ENCODE results near the gene SLC39A11.

SLC39A11 gene

DNA sequence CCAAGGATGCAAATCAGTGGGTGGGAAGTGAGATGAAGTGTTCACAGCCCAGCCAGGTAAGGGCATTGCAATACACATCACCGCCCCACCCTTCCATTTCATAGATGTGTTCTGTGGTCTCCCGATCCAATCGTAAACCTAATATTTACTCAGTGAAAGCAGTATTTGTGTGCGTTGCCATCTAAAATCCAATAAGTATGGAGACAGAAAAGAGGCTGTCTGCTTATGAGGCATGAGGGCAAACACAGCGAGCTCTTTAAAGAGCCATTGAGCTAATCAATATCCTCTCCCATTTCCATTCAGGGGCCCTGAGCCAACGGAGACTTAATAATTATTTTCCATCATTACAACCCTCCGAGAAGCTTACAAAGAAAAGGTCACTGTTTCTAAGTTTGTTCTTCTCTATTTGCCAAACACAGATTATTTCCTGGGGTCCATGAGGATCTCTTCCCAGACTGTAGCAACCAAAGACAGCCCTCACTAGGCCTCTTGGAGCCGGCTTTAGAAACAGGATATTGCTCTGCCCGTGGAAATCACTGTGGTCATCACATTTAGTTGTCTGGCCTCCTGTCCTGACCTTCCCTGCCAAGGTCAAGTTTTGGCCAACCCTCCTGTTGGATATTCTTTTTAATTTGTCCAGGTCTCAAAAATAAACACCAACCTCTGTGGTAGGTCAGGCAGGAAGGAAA is 120.1 kb downstream of the SLC39A11 start:
- DNase-seq: no peak

GRCh38 chr17:72971226-72971880 is 121.1 kb downstream of the SLC39A11 start:
- DNase-seq: no peak

- DNase-seq: no peak
These were observed 121.7 kb downstream of the SLC39A11 start for GRCh38 chr17:72970797-72971196.

GRCh38 chr17:72970246-72970645 is 122.2 kb downstream of the SLC39A11 start:
- DNase-seq: no peak

DNA sequence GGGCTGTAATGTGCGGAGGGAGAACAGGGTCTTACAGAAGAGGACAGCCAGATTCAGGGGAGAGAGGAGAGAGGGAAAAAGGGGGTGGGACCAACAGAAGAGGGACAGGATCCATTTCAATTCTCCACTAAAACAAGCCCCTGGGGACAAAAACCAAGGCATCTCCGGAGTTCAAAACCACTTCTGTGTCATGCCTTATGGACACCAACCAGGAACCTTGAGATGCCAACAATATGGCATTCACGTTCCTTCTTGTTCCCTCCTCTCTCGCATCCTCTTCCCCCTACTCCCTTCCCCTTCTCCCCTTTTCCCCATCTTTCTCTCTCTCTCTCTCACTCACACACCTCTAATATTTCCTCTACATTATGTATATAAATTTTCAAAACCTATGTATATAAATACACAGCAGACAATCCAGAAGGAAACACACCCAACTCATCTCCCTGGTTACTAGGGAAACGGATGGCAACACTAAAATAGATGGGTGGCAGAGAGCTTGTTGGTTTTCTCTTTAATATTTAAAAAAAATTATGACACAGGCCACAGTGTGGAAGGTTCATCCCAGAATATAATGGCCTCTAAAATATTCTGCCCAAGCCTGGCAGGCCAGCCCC is 123.1 kb downstream of the SLC39A11 start:
- DNase-seq: no peak

GRCh38 chr17:72968798-72969197 is 123.7 kb downstream of the SLC39A11 start:
- no peak for DNase-seq

DNA sequence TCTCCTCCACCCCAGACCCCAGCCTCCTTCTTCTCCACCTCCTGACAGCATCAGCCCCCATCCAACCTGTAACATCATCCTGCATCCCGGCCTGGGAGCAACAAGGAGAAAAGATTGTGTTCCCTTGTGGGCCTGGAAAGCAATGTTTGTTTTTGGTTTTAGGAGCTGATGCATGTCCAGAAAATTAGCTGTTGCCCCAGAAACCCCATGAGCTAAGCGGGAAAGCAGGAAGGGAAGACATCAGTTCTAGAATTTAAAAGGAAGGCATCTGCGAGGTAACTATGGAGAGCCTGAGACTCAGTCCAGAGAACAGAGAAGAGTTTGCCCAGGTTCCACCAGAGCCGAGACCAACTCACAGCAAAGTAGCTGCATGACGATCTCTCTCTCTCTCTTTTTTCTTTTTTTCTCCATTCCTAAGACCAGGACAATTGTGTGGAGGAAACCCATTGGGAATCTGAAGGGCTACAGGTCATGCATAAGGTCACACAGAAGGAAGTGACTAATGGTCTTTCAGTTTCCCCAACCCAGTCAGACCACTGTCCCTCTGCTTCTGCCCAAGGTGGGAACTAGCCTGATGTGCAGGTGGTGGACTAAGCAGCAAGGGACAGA is 124.4 kb downstream of the SLC39A11 start:
- DNase-seq: peak; percentile 50

DNA sequence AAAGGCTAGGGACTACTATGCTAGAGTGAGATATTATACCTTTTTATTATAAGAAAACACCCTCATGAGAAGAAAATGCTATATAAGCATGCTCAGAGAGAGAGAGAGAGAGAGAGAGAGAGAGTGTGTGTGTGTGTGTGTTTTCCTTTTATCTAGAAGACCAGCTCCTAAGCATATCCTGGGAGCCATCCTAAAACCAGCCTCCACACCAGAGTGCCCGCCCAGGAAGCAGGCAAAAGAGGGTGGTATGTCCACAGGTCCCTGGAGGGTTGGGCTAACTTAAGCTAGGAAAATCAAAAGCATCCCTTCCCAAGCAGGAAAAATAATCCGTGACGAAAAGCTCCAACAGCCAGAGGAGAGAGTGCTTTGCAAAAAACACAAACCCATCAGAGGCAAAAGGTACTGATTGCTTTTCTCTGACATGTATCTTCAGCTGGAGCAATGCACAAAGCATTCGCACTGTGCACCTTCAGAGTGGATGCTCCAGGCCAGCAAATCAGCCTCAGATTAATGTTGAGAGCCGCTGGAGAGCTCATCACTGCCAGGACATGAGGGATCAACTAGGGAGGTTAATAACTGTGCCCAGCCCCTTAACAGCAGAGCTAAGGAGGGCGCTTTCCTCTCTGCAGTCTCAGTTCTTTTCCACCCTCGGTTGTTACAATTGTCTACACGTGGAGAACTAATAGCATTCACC is 125.1 kb downstream of the SLC39A11 start:
- no peak for DNase-seq

DNA sequence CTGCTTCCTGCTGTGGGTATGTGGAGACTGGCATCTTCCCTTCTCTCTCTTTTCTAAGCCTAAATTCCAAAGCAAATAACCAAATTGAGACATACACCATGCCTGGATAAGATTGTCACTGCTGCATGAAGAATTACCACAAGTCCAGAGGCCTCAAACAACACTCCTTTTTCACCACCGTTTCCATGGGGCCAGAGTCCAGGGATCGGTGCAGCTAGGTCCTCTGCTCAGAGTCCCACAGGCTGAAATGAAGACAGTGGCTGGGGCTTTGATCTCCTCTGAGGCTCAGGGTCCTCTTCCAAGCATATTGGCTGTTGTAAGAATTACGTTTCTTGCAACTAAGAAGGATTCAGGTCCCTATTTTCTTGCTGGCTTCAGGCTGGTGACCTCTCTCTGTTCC is 130.4 kb downstream of the SLC39A11 start:
- no peak for DNase-seq

- DNase-seq: no peak
These were observed 136.9 kb downstream of the SLC39A11 start for GRCh38 chr17:72955391-72956140.

GRCh38 chr17:72954579-72954978 is 137.9 kb downstream of the SLC39A11 start:
- DNase-seq: no peak

DNA sequence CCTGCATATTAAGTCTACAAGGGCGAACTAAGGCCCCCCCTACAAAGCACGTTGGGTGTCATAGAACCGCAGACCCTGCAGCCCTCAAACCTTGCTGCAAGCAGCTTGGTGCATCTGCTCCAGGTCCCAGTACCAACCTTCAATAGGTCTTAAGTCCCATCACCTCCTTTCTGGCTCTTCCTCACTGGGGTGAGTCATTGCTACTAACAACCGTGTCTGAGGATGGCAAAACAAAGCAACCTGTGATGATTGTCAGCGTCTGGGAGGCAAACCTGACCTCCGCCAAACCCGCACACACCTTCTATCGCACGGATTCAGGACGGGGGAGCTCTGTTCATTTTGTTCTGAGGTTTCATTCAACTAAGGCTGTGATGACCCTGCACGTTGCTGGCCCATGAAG is 138.9 kb downstream of the SLC39A11 start:
- DNase-seq: no peak

GRCh38 chr17:72952641-72953315 is 139.7 kb downstream of the SLC39A11 start:
- DNase-seq: no peak

DNA sequence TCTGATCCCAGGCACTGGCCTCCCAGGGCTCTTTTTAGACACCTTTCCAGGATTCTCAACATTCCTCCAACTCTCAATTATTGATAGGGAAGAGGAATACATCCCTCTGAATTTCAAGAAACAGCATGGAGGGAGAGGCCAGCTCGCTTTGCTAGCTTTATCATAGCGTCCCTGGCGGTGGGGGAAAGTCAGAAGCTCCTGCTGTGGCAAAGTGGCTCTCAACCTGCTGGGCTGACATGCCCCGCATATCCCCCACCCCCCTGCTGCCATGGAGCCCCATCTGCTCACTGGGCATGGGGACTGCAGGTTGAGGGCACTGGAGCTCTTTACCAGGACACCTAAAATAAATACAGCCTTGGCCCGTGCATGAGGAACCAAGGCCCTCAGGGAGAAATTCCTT is 140.3 kb downstream of the SLC39A11 start:
- DNase-seq: no peak

GRCh38 chr17:72950242-72950931 is 142.1 kb downstream of the SLC39A11 start:
- DNase-seq: no peak

GRCh38 chr17:72948115-72948514 is 144.4 kb downstream of the SLC39A11 start:
- DNase-seq: no peak

GRCh38 chr17:72947475-72947874 is 145.0 kb downstream of the SLC39A11 start:
- DNase-seq: no peak

DNA sequence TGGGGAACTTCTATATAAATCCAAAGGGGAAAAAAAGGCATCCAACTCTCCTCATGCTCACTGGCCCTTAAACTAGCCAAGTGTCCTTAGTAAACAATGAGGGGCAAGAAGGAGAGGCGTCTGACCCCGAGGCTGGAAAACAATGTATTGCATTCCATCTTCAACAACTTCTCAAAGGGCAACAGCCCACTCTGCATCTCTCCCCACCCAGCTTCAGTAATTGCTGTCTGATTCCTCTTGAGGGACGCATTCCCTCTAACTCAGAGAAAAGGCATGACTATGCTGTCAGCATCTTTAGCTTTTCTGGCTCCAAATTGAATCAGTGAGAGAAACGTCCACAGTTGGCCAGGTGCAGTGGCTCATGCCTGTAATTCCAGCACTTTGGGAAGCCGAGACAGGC is 145.8 kb downstream of the SLC39A11 start:
- no peak for DNase-seq

DNA sequence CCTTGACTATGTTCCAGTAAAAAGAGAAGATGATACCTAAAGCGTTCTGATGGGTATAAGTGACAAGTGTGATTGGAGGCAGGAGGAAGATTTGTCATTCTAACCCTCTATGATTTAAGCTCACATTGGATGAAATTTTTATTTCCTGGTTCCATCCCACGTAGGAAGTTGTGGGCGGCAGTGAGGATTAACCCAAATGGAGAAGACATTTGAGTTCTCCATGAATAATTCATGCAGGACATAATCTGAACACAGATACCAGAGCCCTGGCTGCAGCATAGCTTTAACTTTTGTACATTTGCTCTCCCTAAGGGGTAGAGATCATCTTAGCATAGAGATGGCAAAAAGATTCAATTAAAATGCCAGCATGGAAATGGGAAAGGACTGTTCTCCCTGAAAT is 146.3 kb downstream of the SLC39A11 start:
- DNase-seq: no peak

DNA sequence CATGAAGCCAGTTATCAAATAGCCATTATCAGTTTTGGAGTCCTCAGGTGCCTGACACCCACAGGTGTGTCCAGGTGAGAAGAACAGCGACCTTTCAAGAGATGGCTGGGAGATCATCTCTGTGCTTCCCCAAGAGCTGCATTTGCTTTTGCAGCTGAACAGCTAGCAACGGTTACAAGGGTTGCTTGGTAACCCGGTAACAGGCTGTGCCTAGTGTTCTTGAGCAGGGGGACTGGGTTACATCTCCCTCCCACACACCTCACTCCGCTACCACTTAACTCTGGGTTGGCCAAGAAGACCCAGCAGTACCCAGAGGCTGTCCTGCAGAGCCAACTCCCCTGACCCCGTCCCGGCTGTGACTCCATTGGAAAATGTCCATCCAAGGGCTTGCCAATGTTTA is 147.0 kb downstream of the SLC39A11 start:
- no peak for DNase-seq

All from EL (cell line).